22Rv1 (cell line): ENCODE data around the gene HPSE2.

ENCODE experiments used
- CTCF ChIP-seq: fragments of 450-650 bp; IDR thresholded peaks from 2 replicates; pipeline ENCODE4 v1.5.1; 2017; ENCODE audit warnings: mild to moderate bottlenecking
- ZFX ChIP-seq: fragments of 450-650 bp; IDR thresholded peaks from 2 replicates; pipeline ENCODE4 v1.6.1; 2017; ENCODE audit warnings: antibody characterized with exemption, borderline replicate concordance

GRCh38 chr10:99236627-99237309 is 1.1 kb upstream of the HPSE2 start:
- no peak for TF ChIP-seq CTCF
- TF ChIP-seq ZFX: no peak
